Urinary bladder (tissue), 4 donors: Measurements from ENCODE around the gene SORCS1. TPM values are rescaled to one million over a fixed set of nuclear protein-coding genes. Genes with fewer than 3 reads are reported as not detected.

Experiments used
- DNase-seq: peaks from one replicate; pipeline ENCODE4 v3.0.0-alpha.2; 2015; ENCODE audit errors: extremely low spot score
- H3K27ac ChIP-seq: one replicate; pipeline ENCODE4 v1.5.1; 2013; ENCODE audit warnings: low read depth, mild to moderate bottlenecking, moderate library complexity
- H3K36me3 ChIP-seq: one replicate; pipeline ENCODE4 v1.6.1; 2013; ENCODE audit warnings: mild to moderate bottlenecking, moderate library complexity; ENCODE audit not compliant: insufficient read depth
- H3K4me1 ChIP-seq: one replicate; pipeline ENCODE4 v1.6.1; 2013; ENCODE audit warnings: mild to moderate bottlenecking, moderate library complexity; ENCODE audit not compliant: insufficient read depth
- H3K4me3 ChIP-seq: one replicate; pipeline ENCODE4 v1.5.1; 2013; ENCODE audit warnings: low read depth, low read length
- WGBS: extraction: QIAGEN DNeasy Blood & Tissue Kit; methylation state at CpG from one replicate; pipeline ENCODE4 v1.1.7; 2013; 5-methylcytosine and 5-hydroxymethylcytosine counted together
- polyA plus RNA-seq: library from polyadenylated mRNA; stranded (reverse); fragments of 200-250 nt; gene quantifications from one replicate; pipeline ENCODE4 v1.2.3, GENCODE V29; 2013
- total RNA-seq: library from RNA; depleted of rRNA; stranded (reverse); fragments of >200 nt; gene quantifications from one replicate; pipeline ENCODE4 v1.2.3, GENCODE V29; 2014
- donor health status: healthy with polysubstance abuse.
- donor health status: healthy.

Gene SORCS1
- total and polyA plus RNA-seq, 2 donors, result 9.3 to 14.8 TPM

DNA sequence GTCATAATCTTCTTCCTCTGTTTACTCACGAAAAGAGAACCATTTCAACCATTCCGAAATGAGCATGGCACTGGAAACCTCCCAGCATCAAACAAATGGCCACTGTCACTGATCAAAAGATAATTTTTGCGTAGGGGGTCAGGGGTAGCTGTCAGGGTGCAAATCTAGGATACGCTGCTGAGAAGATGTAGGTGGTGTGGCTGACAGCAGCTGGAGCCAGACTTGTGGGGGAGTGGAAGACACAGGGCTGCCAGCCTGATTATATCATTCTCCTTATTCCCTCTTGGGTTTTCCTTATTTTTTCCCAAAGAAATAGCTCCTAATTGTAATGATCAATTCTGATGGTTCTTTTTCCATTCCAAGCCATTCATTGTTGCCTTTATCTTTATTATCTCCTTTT is 266.1 kb downstream of the SORCS1 start:
- Histone ChIP-seq H3K4me1 (no peaks in the 10 kb centered on the region), H3K27ac (peak overlapping the region; percentile 68), H3K36me3 (no peaks in the 10 kb centered on the region), H3K4me3 (no peak overlapping the region)
- DNase-seq, result no peak
- 47% methylated on average over 4 of the region's 4 CpGs for WGBS

DNA sequence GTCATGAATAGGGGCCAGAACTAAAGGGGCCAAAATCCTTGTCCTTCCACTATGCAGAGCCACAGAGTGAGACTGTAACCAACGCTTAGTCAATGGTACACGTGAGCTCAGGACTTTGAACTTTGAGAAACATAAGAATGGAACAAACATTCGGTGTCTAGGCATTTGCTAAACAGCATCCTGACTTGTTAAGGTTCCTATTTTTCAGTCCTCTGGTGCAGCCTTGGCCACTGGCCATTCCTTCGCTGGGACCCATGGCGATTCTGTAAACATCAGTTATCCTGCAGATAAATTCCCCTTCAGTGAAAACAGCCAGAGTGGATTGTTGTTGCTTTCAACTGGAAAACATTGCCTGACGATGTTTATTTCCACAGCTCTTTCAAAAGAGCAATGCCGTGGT is 266.8 kb downstream of the SORCS1 start:
- H3K4me1 ChIP-seq, result no peaks in the 10 kb centered on the region
- H3K36me3 ChIP-seq, result no peaks in the 10 kb centered on the region
- no peak for DNase-seq
- WGBS, result 20% methylated on average over 7 of the region's 7 CpGs
- no peak overlapping the region for H3K27ac ChIP-seq
- H3K4me3 ChIP-seq, result no peak overlapping the region

DNA sequence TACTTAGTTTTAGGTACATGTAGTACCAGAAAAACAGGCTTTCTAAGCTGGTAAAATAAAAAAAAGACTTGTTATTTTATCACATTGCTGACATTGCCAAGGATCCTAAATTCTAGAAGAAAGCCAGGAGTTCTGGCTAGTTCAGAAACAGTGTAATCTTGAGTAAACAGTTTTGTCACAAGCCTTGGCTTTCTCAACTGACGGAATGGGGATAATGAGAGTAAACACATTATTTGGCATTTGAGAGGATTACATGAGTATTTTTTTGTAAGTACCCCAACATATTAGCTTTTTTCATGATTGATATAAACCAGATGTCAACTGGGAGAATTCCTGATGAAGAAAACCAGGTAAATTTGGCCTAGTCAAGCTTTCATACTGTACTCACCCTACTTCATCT is 269.8 kb downstream of the SORCS1 start:
- H3K36me3 ChIP-seq, result no peaks in the 10 kb centered on the region
- H3K27ac ChIP-seq, result no peak overlapping the region
- H3K4me3 ChIP-seq, result no peak overlapping the region
- no peak for DNase-seq
- WGBS, result 25% methylated on average over 1 of the region's 1 CpG
- no peaks in the 10 kb centered on the region for H3K4me1 ChIP-seq

DNA sequence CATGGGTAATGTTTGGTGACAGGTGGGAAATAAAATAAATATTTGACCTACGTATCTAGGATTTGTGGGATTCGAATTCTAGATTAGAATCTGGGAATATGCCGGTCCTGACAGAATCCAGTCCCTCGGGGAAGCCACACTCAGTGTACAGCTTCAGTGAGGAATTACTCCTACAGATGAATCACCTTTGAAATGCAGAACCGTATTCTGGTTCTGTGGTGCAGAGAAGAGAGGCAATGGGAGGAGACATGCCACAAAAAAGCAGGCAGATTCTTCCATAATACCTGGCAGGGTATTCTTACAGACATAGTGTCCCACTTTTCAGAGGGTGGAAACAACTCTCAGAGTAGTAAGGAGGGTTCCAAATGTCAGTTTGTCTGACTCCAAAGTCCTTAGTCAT is 286.9 kb downstream of the SORCS1 start:
- H3K36me3 ChIP-seq, result no peaks in the 10 kb centered on the region
- H3K4me3 ChIP-seq, result no peak overlapping the region
- 90% methylated on average over 5 of the region's 5 CpGs for WGBS
- no peaks in the 10 kb centered on the region for H3K4me1 ChIP-seq
- DNase-seq, result no peak
- no peak overlapping the region for H3K27ac ChIP-seq

DNA sequence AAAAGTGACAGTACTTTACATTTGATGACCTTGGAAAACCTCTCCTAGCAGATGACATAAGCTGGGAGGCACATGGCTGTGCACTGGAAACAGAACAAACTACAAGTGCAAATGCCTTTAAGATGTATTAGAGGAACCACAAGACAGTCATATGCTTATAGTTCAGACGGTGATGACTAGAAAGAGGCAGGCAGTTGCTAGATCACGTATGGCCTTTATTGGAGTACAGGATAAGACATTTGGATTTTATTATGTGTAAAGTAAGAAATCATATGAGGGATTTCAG is 290.0 kb downstream of the SORCS1 start:
- DNase-seq, result no peak
- Histone ChIP-seq H3K27ac (no peak overlapping the region), H3K4me3 (no peak overlapping the region), H3K4me1 (no peaks in the 10 kb centered on the region), H3K36me3 (no peaks in the 10 kb centered on the region)
- WGBS, result 88% methylated on average over 2 of the region's 2 CpGs

DNA sequence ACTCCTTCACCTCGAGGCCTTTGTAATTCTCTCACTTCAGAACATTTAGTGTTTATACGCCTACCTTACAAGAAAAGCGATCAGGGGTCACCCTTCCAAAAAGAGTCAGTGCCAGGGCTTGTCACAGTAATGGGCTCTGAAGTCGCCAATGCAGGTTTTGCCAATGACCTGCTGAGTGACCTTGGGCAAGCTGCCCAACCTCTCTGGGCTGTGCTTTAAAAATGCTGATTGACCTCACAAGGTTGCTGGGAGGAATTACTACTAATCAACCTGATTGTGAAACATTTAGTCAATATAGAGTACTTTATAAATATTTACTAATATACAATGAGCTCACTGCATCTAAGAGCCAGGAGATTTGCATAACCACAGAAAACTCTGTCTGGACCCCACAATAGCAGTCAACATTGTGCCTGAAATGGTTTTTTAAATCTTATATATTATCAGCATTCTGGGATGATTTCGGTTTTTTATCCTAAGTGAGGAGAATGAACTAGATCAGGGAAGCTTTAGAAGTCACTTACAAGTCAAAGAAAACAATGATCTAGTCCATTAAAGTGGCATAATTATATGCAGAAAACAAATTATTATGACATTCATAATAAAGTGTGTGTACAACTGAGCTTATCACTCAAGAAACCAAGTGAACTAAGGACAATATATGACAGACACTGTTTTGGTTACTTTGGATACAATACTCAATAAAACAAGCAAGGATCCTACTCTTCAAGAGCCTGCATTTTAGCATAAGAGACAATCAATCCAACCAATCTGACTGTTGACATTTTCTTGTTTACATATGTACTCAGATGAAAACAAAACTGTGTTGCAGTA is 290.5 kb downstream of the SORCS1 start:
- 90% methylated on average over 5 of the region's 5 CpGs for WGBS

DNA sequence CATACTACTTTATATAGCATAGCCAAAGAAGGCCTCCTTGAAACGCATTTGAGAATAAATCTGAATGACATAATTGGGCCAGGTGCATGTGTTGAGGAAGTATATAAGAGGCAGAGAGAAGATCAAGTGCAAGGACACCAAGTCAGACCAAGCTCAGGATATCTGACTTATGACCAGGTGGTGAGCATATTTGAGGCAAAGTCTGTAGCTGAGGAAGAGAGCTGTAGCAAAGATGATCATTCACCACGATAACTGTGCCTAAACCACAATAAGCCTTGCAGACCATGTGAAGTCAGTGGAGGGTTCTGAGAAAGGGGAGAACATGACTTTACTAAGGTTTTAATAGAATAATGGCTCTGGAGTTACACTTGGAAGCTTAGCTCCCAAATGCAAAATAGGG is 292.3 kb downstream of the SORCS1 start:
- no peaks in the 10 kb centered on the region for H3K36me3 ChIP-seq
- H3K4me3 ChIP-seq, result no peak overlapping the region
- no peaks in the 10 kb centered on the region for H3K4me1 ChIP-seq
- no peak overlapping the region for H3K27ac ChIP-seq
- 77% methylated on average over 2 of the region's 2 CpGs for WGBS
- no peak for DNase-seq

More for the DNA sequence above, 290.5 kb downstream of the SORCS1 start:
- Histone ChIP-seq H3K36me3 (no peaks in the 10 kb centered on the region), H3K4me1 (no peaks in the 10 kb centered on the region), H3K27ac (no peak overlapping the region), H3K4me3 (no peak overlapping the region)
- DNase-seq, result no peak

DNA sequence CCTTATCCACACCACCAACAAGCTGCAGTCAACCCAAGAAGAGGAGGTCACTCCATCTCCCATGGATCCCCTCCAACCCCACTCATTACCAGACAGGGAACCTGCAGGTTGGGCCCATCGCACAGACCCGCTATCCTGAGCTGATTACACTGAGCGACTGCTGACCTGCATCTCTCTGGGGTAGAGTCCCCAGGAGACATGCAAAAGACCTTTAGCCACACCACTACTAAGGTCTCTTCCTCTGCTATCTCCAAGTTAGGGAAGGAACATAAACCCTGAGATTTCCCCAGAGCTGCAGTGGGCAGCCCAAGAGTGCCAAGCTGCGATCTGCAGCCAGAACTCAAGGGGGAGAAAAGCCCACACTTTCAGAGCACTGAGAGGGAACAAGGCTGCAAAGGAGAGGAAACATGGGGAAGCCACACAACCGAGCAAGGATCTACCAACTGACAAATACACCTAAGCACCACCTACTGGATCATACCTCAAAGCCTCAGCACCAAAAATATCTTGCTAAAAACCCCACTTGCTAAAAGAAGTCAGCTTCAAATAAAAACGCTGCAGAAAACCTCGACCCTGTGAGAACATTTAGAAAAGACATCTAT is 298.2 kb downstream of the SORCS1 start:
- Histone ChIP-seq H3K4me1 (no peaks in the 10 kb centered on the region), H3K27ac (no peak overlapping the region), H3K4me3 (no peak overlapping the region), H3K36me3 (no peaks in the 10 kb centered on the region)
- WGBS, result 89% methylated on average over 7 of the region's 7 CpGs
- DNase-seq, result no peak

DNA sequence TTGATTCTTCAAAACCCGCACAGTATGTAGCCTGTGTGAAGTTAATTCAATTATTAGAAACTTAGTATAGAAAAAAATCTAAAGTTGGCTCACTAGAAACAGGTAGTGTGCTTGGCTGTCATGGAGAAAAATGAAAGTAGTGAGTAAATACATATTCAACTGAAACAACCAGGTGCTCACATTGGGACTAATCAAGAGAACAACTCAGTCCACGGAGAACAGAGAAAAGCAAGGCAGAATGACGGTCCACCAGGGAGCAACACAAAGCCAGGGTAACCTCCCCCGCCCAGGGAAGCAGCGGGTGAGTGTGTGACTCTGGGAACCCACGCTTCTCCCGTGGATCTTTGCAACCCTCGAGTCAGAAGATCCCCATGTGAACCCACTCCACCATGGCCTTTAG is 300.5 kb downstream of the SORCS1 start:
- whole genome bisulfite sequencing, result 92% methylated on average over 8 of the region's 8 CpGs
- H3K4me1 ChIP-seq, result no peaks in the 10 kb centered on the region
- no peak for DNase-seq
- no peak overlapping the region for H3K27ac ChIP-seq
- no peak overlapping the region for H3K4me3 ChIP-seq
- H3K36me3 ChIP-seq, result no peaks in the 10 kb centered on the region

DNA sequence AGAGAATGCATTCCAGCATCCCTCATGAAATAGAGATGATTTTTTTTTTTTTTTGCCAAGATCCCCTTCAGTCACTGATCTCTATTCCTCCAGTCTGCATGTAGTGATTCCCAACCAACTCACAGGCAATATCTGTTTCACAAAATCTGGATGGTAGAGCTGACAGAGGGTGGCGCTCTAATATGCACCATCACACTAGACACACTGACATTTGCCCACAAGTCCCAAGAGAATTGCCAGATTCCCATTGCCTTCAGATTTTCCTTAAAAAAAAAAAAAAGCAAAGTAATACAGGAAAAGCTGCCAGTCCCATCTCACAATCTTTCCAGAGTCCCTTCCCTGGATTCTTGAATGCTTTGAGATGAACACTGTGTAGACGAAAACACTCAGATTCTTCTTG is 301.0 kb downstream of the SORCS1 start:
- DNase-seq, result no peak
- Histone ChIP-seq H3K4me1 (no peaks in the 10 kb centered on the region), H3K4me3 (no peak overlapping the region), H3K36me3 (no peaks in the 10 kb centered on the region), H3K27ac (no peak overlapping the region)
- WGBS, result 78% methylated on average over 2 of the region's 2 CpGs

DNA sequence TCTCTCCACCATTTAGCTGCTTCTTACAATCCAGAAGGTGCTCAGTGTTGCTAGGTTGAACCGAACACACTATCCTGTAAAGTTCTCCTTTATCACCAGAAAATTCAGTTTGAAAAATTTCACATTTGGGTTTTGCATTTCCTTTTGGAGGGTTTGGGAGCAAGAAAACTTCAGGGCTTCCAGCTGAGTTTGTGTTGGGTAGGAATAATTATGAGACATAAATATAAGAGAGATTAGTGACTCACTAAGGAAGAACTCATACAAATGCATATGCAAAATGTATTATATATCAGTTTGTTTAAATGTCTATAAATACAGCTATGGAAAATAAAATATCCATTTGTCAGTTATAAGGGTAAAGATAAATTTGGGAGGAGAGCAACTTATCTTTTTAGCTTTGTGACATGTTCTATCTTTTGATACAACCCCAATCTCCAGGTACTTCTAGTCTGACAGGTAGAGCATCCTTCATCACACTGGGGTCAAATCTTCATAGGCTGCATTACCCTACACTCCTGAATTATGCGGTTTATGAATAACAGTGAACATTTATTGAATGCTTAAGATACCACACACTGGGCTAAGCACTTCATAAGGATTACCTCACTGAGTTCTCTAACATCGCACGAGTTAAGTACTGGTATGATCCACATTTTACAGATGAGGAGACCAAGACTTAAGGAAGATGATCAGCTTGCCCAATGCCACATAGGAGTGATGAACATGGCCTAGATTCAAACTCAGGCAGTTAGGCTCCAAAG is 304.4 kb downstream of the SORCS1 start:
- no peak for DNase-seq

DNA sequence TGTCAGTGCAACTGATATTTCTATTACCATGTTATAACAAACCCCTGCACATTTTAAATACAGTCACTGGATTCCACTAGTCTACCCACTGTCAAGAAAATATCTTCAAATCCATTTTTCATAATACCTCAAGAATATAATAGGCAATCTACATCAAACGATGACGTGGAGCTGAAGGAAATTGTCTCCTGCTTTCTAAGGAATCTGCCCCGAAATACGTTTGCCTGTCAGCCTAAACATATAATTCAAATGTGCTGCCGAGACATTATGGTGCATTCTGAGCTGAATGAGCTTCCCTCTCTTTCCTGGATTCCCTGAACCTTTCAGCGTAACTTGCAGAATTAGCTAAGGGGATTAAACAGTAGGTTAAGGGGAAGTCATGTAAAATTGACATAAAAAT is 306.8 kb downstream of the SORCS1 start:
- H3K4me3 ChIP-seq, result no peak overlapping the region
- no peak for DNase-seq
- H3K36me3 ChIP-seq, result no peaks in the 10 kb centered on the region
- no peaks in the 10 kb centered on the region for H3K4me1 ChIP-seq
- H3K27ac ChIP-seq, result no peak overlapping the region
- WGBS, result 91% methylated on average over 6 of the region's 6 CpGs

More for the DNA sequence above, 304.4 kb downstream of the SORCS1 start:
- WGBS, result 89% methylated on average over 4 of the region's 4 CpGs
- Histone ChIP-seq H3K4me1 (no peaks in the 10 kb centered on the region), H3K4me3 (no peak overlapping the region), H3K36me3 (no peaks in the 10 kb centered on the region), H3K27ac (no peak overlapping the region)

DNA sequence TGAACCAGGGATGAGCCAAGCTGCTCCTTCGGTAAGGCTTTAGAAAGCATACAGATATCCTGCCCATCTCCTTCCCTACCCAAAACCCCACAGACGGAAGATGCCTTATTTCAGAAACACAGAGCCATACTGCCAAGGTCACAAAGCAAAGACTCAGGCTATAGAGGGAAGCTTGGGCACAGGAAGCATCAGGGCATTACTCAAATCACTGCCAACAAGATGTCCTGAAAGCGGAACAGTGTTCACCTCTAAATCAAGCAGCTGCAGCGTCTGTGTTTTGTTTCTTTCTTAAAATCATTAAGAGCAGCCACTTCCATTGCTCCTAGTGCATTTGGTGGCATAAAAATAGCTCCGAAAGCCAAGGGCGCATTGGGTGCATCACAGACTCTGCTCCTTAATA is 307.3 kb downstream of the SORCS1 start:
- no peaks in the 10 kb centered on the region for H3K36me3 ChIP-seq
- H3K4me1 ChIP-seq, result no peaks in the 10 kb centered on the region
- H3K27ac ChIP-seq, result no peak overlapping the region
- no peak overlapping the region for H3K4me3 ChIP-seq
- 86% methylated on average over 6 of the region's 6 CpGs for WGBS
- no peak for DNase-seq
